Muscle layer of colon (tissue), 2 donors: Measurements from ENCODE around the gene ZCRB1.
A peak's percentile ranks its signal among the peaks of the same experiment; 100 is the strongest.
"Not testable (repeated sequence)": the region's sequence is repeated elsewhere in the genome, so short reads cannot be mapped to it uniquely, and the experiment has no call there.

ENCODE experiments used
- H3K27ac ChIP-seq: one replicate; pipeline ENCODE4 v1.7.0; 2013; ENCODE audit warnings: low read depth, mild to moderate bottlenecking, low read length, moderate library complexity
- H3K27me3 ChIP-seq, 2 donors: one replicate each; pipeline ENCODE4 v1.7.0; 2013; ENCODE audit warnings: low read length in 2 of 2, mild to moderate bottlenecking in 2 of 2; ENCODE audit not compliant: insufficient read depth in 2 of 2, control insufficient read depth in 1 of 2
- H3K36me3 ChIP-seq: one replicate; pipeline ENCODE4 v1.7.0; 2013; ENCODE audit warnings: mild to moderate bottlenecking, low read length; ENCODE audit not compliant: insufficient read depth
- H3K4me1 ChIP-seq: one replicate; pipeline ENCODE4 v1.7.0; 2013; ENCODE audit warnings: mild to moderate bottlenecking, low read length; ENCODE audit not compliant: insufficient read depth
- H3K4me3 ChIP-seq, 2 donors: one replicate each; pipeline ENCODE4 v1.7.0; 2013; ENCODE audit warnings: low read length in 2 of 2, low read depth in 1 of 2, mild to moderate bottlenecking in 1 of 2, moderate library complexity in 1 of 2
- H3K9ac ChIP-seq: one replicate; pipeline ENCODE4 v1.7.0; 2013; ENCODE audit warnings: low read length
- H3K9me3 ChIP-seq: one replicate; pipeline ENCODE4 v1.7.0; 2013; ENCODE audit warnings: mild to moderate bottlenecking, low read length
- donor health status: abdominal sarcoma.
- donor health status: Adenocarcinoma of cecum.

Gene ZCRB1

GRCh38 chr12:42350021-42350407 lies 24.1 kb upstream of the ZCRB1 start:
- H3K27me3 ChIP-seq, H3K4me1 ChIP-seq, H3K9ac ChIP-seq: not testable (repeated sequence)

GRCh38 chr12:42349119-42350020 lies 23.5 kb upstream of the ZCRB1 start:
- not testable (repeated sequence) for H3K9ac ChIP-seq, H3K9me3 ChIP-seq, H3K27me3 ChIP-seq, H3K27ac ChIP-seq, H3K4me1 ChIP-seq, H3K4me3 ChIP-seq, H3K36me3 ChIP-seq

More at GRCh38 chr12:42350021-42350407, 24.1 kb upstream of the ZCRB1 start:
- H3K9me3 ChIP-seq, H3K36me3 ChIP-seq, H3K27ac ChIP-seq, H3K4me3 ChIP-seq: not testable (repeated sequence)

GRCh38 chr12:42346403-42347002 lies 20.6 kb upstream of the ZCRB1 start:
- H3K36me3 ChIP-seq = no peaks in the 10 kb centered on the region
- no peak overlapping the region for H3K4me3 ChIP-seq
- H3K9me3 ChIP-seq = no peaks in the 10 kb centered on the region
- no peaks in the 10 kb centered on the region for H3K4me1 ChIP-seq
- H3K27me3 ChIP-seq = no peaks in the 10 kb centered on the region
- no peak overlapping the region for H3K9ac ChIP-seq
- H3K27ac ChIP-seq = no peak overlapping the region

GRCh38 chr12:42343721-42344120 lies 17.8 kb upstream of the ZCRB1 start:
- H3K27me3 ChIP-seq = no peaks in the 10 kb centered on the region
- no peak overlapping the region for H3K27ac ChIP-seq
- no peaks in the 10 kb centered on the region for H3K9me3 ChIP-seq
- H3K4me3 ChIP-seq = no peak overlapping the region
- H3K36me3 ChIP-seq = no peaks in the 10 kb centered on the region
- no peak overlapping the region for H3K9ac ChIP-seq
- H3K4me1 ChIP-seq = no peaks in the 10 kb centered on the region

- Histone ChIP-seq H3K36me3 (no peaks in the 10 kb centered on the region), H3K9me3 (no peaks in the 10 kb centered on the region)
These were observed 16.1 kb upstream of the ZCRB1 start for GRCh38 chr12:42342028-42342427.

GRCh38 chr12:42338280-42338679 lies 12.4 kb upstream of the ZCRB1 start:
- H3K4me1 ChIP-seq = no peaks in the 10 kb centered on the region
- peaks cover 5% of the 10 kb centered on the region for H3K36me3 ChIP-seq
- no peaks in the 10 kb centered on the region for H3K9me3 ChIP-seq
- H3K27me3 ChIP-seq = no peaks in the 10 kb centered on the region
- no peak overlapping the region for H3K4me3 ChIP-seq
- no peak overlapping the region for H3K27ac ChIP-seq
- H3K9ac ChIP-seq = no peak overlapping the region

More at GRCh38 chr12:42342028-42342427, 16.1 kb upstream of the ZCRB1 start:
- Histone ChIP-seq H3K27ac (no peak overlapping the region), H3K4me1 (no peaks in the 10 kb centered on the region), H3K27me3 (no peaks in the 10 kb centered on the region), H3K4me3 (no peak overlapping the region), H3K9ac (no peak overlapping the region)

GRCh38 chr12:42336286-42336685 lies 10.4 kb upstream of the ZCRB1 start:
- Histone ChIP-seq H3K9ac (no peak overlapping the region), H3K27me3 (no peaks in the 10 kb centered on the region), H3K36me3 (peaks cover 5% of the 10 kb centered on the region), H3K4me1 (peaks cover 8% of the 10 kb centered on the region), H3K4me3 (no peak overlapping the region), H3K27ac (no peak overlapping the region), H3K9me3 (no peaks in the 10 kb centered on the region)

- Histone ChIP-seq H3K27me3 (no peaks in the 10 kb centered on the region), H3K9me3 (no peaks in the 10 kb centered on the region), H3K27ac (no peak overlapping the region), H3K4me1 (peaks cover 15% of the 10 kb centered on the region), H3K4me3 (no peak overlapping the region), H3K9ac (no peak overlapping the region), H3K36me3 (peaks cover 5% of the 10 kb centered on the region)
These were observed 6.7 kb upstream of the ZCRB1 start for GRCh38 chr12:42332301-42333285.

- H3K9ac ChIP-seq, H3K27ac ChIP-seq, H3K36me3 ChIP-seq, H3K27me3 ChIP-seq, H3K4me3 ChIP-seq, H3K9me3 ChIP-seq: not testable (repeated sequence)
- H3K4me1 ChIP-seq = peaks cover 26% of the 10 kb centered on the region
These were observed 4.2 kb upstream of the ZCRB1 start for GRCh38 chr12:42330097-42330496.

- Histone ChIP-seq H3K9me3 (no peaks in the 10 kb centered on the region), H3K4me3 (peak overlapping the region; percentile 59 to 70), H3K27me3 (no peaks in the 10 kb centered on the region), H3K27ac (peak overlapping the region; percentile 69), H3K4me1 (peaks cover 25% of the 10 kb centered on the region), H3K36me3 (peaks cover 8% of the 10 kb centered on the region), H3K9ac (peak overlapping the region; percentile 82)
These were observed 1.3 kb upstream of the ZCRB1 start for GRCh38 chr12:42327227-42327590.

GRCh38 chr12:42326541-42327226 lies 790 bp upstream of the ZCRB1 start:
- H3K9me3 ChIP-seq = no peaks in the 10 kb centered on the region
- H3K27ac ChIP-seq = peak overlapping the region; percentile 69
- H3K4me3 ChIP-seq = peak overlapping the region; percentile 59 to 70
- peaks cover 8% of the 10 kb centered on the region for H3K36me3 ChIP-seq
- H3K4me1 ChIP-seq = peaks cover 20% of the 10 kb centered on the region
- no peaks in the 10 kb centered on the region for H3K27me3 ChIP-seq
- H3K9ac ChIP-seq = peak overlapping the region; percentile 82
